GM12878 (cell line): Measurements from ENCODE around the gene NCF2. TPM values are rescaled to one million over a fixed set of nuclear protein-coding genes. Genes with fewer than 3 reads are reported as not detected.
A peak's percentile ranks its signal among the peaks of the same experiment; 100 is the strongest.

ENCODE experiments used
- ATF7 ChIP-seq: fragments of 450-650 bp; IDR thresholded peaks from 2 replicates; pipeline ENCODE4 v1.6.1; 2016; ENCODE audit warnings: low read depth, mild to moderate bottlenecking
- BCLAF1 ChIP-seq: fragments of 450-650 bp; IDR thresholded peaks from 2 replicates; pipeline ENCODE4 v1.6.1; 2017; ENCODE audit warnings: antibody characterized with exemption, mild to moderate bottlenecking, moderate library complexity
- CEBPZ ChIP-seq: fragments of 150-350 bp; IDR thresholded peaks from 2 replicates; pipeline ENCODE4 v1.6.1; 2016; ENCODE audit warnings: low read depth, low read length
- NFXL1 ChIP-seq: fragments of 450-650 bp; IDR thresholded peaks from 2 replicates; pipeline ENCODE4 v1.6.1; 2017; ENCODE audit warnings: antibody characterized with exemption, mild to moderate bottlenecking, borderline replicate concordance
- POLR2A ChIP-seq: IDR thresholded peaks from 2 replicates; pipeline ENCODE4 v1.6.1; 2011; ENCODE audit warnings: low read depth, mild to moderate bottlenecking, low read length
- RAD21 ChIP-seq: IDR thresholded peaks from 2 replicates; pipeline ENCODE4 v1.6.1; 2011; ENCODE audit warnings: mild to moderate bottlenecking, low read depth, low read length, moderate library complexity; ENCODE audit not compliant: insufficient read depth
- SMC3 ChIP-seq: IDR thresholded peaks from 2 replicates; pipeline ENCODE4 v1.6.1; 2011; ENCODE audit warnings: low read length, improper control_type of control experiment, borderline replicate concordance
- YBX1 ChIP-seq: fragments of 450-650 bp; IDR thresholded peaks from 2 replicates; pipeline ENCODE4 v1.6.1; 2016; ENCODE audit warnings: antibody characterized with exemption
- polyA plus RNA-seq, 11 experiments: library from polyadenylated mRNA; depleted of rRNA in 4 of 11; unstranded in 6 of 11; stranded (reverse) in 5 of 11; fragments of >200 nt; fragmentation: Nextera tagmentation in 4 of 11; fragmentation: Illumina TruSeq in 1 of 11; extraction: Ambion mirVana in 4 of 11; extraction: Trizol in 1 of 11; gene quantifications; 1 replicate in 1 of 11; 2 replicates in 10 of 11; pipeline versions ENCODE4 v1.2.1 to v1.2.3, GENCODE V29; 2011 to 2016; ENCODE audit warnings: inconsistent platforms in 2 of 11, missing spikeins in 2 of 11, low read depth in 1 of 11
- total RNA-seq, 4 experiments: library from RNA; depleted of rRNA in 3 of 4; stranded (reverse); fragments of >200 nt in 3 of 4; fragmentation: Illumina TruSeq in 1 of 4; extraction: Trizol in 1 of 4; gene quantifications; 2 replicates each; pipeline versions ENCODE4 v1.2.1 to v1.2.3, GENCODE V29; 2013 to 2021

NCF2 gene
- total and polyA plus RNA-seq, 10 of the 15 experiments (the other 5 are each of a cell fraction or from before 2014, with no cell fraction given): 31.4 to 256 (median 77.1) TPM

GRCh38 chr1:183622884-183623785 lies 32.9 kb upstream of the NCF2 start (continued):
- no peak for TF ChIP-seq CEBPZ
- no peak for TF ChIP-seq BCLAF1
- peak; percentile 25; the same call in 1 of the 2 replicates for TF ChIP-seq POLR2A
- TF ChIP-seq YBX1: no peak
- TF ChIP-seq NFXL1: no peak
- no peak for TF ChIP-seq ATF7
- TF ChIP-seq RAD21: peak; percentile 86
- TF ChIP-seq SMC3: peak; percentile 64
